Measurements from ENCODE around the gene HSPB9.

The HSPB9 gene

DNA sequence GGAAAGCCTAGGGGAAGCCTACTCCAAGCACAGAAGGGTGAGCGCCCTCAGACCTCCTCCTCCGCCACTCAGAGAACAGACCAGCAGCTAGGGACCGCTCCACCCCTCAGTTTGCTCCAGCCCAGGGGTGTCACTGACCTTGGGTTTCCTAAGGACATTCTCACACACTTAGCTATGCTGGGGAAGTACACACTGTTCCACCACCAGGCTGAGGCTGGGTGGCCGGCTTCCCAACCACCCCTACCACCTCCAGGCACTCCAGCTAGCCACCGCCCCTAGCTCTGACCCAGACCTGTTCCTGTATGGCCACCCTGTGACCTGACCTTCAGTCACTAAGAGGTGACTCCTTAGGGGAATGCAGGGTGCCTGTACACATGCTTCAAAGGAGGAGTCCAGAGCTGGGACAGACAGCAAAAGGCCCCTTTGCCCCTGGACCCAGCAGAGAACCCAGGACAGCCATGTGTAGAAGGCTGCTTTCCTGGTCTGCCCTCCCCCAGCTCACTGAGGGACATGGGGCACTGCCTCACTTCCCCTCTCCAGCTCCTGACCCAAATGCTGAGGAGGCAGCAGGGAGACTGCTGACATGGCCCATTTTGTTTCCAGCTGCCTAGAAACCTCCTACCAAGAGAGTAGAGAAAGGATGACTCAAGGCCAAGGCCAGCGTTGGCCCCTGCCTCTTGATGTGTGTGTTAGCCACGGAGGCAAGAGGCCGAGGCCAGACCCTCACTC is 6.7 kb downstream of the HSPB9 start:
- TF ChIP-seq CTCF (IDR thresholded peaks at IDR 0.05; ENCODE audit: extremely low read depth, insufficient read depth, missing control alignments): no peak
- DNase-seq (ENCODE audit: low spot score): no peak
- in situ Hi-C loops (cut with MboI; ENCODE audit: low pct_unique_long_range_greater_than_20kb, low sequenced_read_pairs, unreplicated experiment): no loop called here

GRCh38 chr17:42130310-42130936 is 7.8 kb downstream of the HSPB9 start:
- no peak for DNase-seq (ENCODE audit: low spot score)
- no peak for TF ChIP-seq CTCF (IDR thresholded peaks at IDR 0.05; ENCODE audit: extremely low read depth, insufficient read depth, missing control alignments)
- in situ Hi-C loops (cut with MboI; ENCODE audit: low pct_unique_long_range_greater_than_20kb, low sequenced_read_pairs, unreplicated experiment): no loop called here

DNA sequence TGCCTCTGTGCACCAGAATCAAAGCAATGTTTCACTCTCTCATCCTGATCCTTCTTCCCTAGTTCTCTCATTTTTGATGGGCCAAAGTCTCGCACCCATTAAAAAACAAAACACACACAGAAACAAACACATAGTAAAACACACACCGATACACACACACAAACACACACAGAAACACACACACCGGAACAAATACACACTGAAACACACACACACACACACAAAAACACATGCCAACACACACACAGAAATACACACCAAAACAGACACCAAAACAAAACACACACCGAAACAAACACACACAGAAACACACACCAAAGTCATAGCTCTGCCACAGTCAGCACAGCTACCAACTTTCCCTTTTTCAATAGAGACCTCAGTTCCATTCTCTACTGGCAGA is 8.6 kb downstream of the HSPB9 start:
- TF ChIP-seq CTCF (IDR thresholded peaks at IDR 0.05; ENCODE audit: extremely low read depth, insufficient read depth, missing control alignments): no peak
- DNase-seq (ENCODE audit: low spot score): no peak
- in situ Hi-C loops (cut with MboI; ENCODE audit: low pct_unique_long_range_greater_than_20kb, low sequenced_read_pairs, unreplicated experiment): no loop called here

DNA sequence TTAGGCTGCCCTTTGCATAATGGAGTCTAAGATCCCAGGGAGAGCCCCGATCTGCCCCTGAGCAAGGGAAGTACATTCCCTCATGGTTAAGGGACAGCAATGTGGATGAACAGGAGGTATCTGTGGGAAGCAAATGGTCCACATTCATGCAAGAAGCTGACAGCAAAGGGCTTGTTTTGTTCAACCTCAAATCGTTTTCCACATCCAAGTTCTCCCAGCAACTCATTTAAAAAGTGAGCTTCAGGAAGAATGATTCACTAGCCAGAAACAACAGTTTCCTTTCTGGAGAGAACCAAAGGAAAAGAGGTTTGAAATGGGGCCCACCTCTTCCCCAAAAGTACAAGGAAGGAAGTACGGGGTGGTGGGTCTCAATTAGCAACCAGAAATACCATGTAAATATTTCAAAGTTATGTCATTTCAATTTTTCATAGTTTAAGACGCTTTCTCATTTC is 9.4 kb downstream of the HSPB9 start:
- in situ Hi-C loops (cut with MboI; ENCODE audit: low pct_unique_long_range_greater_than_20kb, low sequenced_read_pairs, unreplicated experiment): no loop called here
- no peak for DNase-seq (ENCODE audit: low spot score)
- TF ChIP-seq CTCF (IDR thresholded peaks at IDR 0.05; ENCODE audit: extremely low read depth, insufficient read depth, missing control alignments): no peak

- in situ Hi-C loops (cut with MboI; ENCODE audit: low pct_unique_long_range_greater_than_20kb, low sequenced_read_pairs, unreplicated experiment): no loop called here
- DNase-seq (ENCODE audit: low spot score): no peak
- no peak for TF ChIP-seq CTCF (IDR thresholded peaks at IDR 0.05; ENCODE audit: extremely low read depth, insufficient read depth, missing control alignments)
These were observed 10.3 kb downstream of the HSPB9 start for GRCh38 chr17:42132941-42133340.

- in situ Hi-C loops (cut with MboI; ENCODE audit: low pct_unique_long_range_greater_than_20kb, low sequenced_read_pairs, unreplicated experiment): no loop called here
- TF ChIP-seq CTCF (IDR thresholded peaks at IDR 0.05; ENCODE audit: extremely low read depth, insufficient read depth, missing control alignments): no peak
- DNase-seq (ENCODE audit: low spot score): peak; percentile 68
These were observed 10.9 kb downstream of the HSPB9 start for GRCh38 chr17:42133461-42134041.

All from GM13977 (cell line).